ENCODE measurements around the gene IRF1. TPM values are rescaled to one million over a fixed set of nuclear protein-coding genes. Genes with fewer than 3 reads are reported as not detected.
A peak's percentile ranks its signal among the peaks of the same experiment; 100 is the strongest.

Gene IRF1
- total RNA-seq, 2 donors from 2014 or later = 10.1 to 15.8 TPM

- TF ChIP-seq, protein P1, sequence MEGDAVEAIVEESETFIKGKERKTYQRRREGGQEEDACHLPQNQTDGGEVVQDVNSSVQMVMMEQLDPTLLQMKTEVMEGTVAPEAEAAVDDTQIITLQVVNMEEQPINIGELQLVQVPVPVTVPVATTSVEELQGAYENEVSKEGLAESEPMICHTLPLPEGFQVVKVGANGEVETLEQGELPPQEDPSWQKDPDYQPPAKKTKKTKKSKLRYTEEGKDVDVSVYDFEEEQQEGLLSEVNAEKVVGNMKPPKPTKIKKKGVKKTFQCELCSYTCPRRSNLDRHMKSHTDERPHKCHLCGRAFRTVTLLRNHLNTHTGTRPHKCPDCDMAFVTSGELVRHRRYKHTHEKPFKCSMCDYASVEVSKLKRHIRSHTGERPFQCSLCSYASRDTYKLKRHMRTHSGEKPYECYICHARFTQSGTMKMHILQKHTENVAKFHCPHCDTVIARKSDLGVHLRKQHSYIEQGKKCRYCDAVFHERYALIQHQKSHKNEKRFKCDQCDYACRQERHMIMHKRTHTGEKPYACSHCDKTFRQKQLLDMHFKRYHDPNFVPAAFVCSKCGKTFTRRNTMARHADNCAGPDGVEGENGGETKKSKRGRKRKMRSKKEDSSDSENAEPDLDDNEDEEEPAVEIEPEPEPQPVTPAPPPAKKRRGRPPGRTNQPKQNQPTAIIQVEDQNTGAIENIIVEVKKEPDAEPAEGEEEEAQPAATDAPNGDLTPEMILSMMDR (IDR thresholded peaks at IDR 0.05) = peak in 1 of 2 donors; percentile 26
- no peaks in the 10 kb centered on the region for H3K9me3 ChIP-seq
- peaks cover 30% of the 10 kb centered on the region for H3K36me3 ChIP-seq
- peak; percentile 63 for DNase-seq (ENCODE audit: low spot score)
- peak overlapping the region; percentile 64 to 86 for H3K4me3 ChIP-seq
- no peaks in the 10 kb centered on the region for H3K27me3 ChIP-seq
- H3K4me1 ChIP-seq = peaks cover 0 to 73% of the 10 kb centered on the region in 2 donors
- peak overlapping the region; percentile 93 to 95 for H3K27ac ChIP-seq
Measured at GRCh38 chr5:132489871-132490483, 596 bp downstream of the IRF1 start.

GRCh38 chr5:132489051-132489770 lies 1.4 kb downstream of the IRF1 start:
- DNase-seq (ENCODE audit: low spot score) = peak; percentile 56
- TF ChIP-seq, protein P1 (IDR thresholded peaks at IDR 0.05) = no peak
- Histone ChIP-seq H3K4me3 (peak overlapping the region; percentile 64 to 86), H3K36me3 (peaks cover 36% of the 10 kb centered on the region), H3K27ac (peak overlapping the region in 1 of 2 donors; percentile 95), H3K9me3 (no peaks in the 10 kb centered on the region), H3K4me1 (peaks cover 0 to 73% of the 10 kb centered on the region in 2 donors), H3K27me3 (no peaks in the 10 kb centered on the region)

GRCh38 chr5:132488590-132488989 lies 2.0 kb downstream of the IRF1 start:
- Histone ChIP-seq H3K27me3 (no peaks in the 10 kb centered on the region), H3K36me3 (peaks cover 42% of the 10 kb centered on the region), H3K27ac (peak overlapping the region in 1 of 2 donors; percentile 95), H3K9me3 (no peaks in the 10 kb centered on the region), H3K4me1 (peaks cover 0 to 73% of the 10 kb centered on the region in 2 donors), H3K4me3 (peak overlapping the region in 1 of 2 donors; percentile 86)
- TF ChIP-seq, protein P1 (IDR thresholded peaks at IDR 0.05) = no peak
- DNase-seq (ENCODE audit: low spot score) = no peak

GRCh38 chr5:132487841-132488555 lies 2.6 kb downstream of the IRF1 start:
- no peaks in the 10 kb centered on the region for H3K9me3 ChIP-seq
- TF ChIP-seq, protein P1 (IDR thresholded peaks at IDR 0.05) = no peak
- H3K27me3 ChIP-seq = no peaks in the 10 kb centered on the region
- H3K27ac ChIP-seq = peak overlapping the region in 1 of 2 donors; percentile 8
- H3K4me3 ChIP-seq = peak overlapping the region in 1 of 2 donors; percentile 2
- H3K4me1 ChIP-seq = peaks cover 0 to 73% of the 10 kb centered on the region in 2 donors
- DNase-seq (ENCODE audit: low spot score) = peak; percentile 55
- H3K36me3 ChIP-seq = peaks cover 48% of the 10 kb centered on the region

- TF ChIP-seq, protein P1 (IDR thresholded peaks at IDR 0.05) = no peak
- Histone ChIP-seq H3K36me3 (peaks cover 54% of the 10 kb centered on the region), H3K4me3 (no peak overlapping the region)
Measured at GRCh38 chr5:132487095-132487428, 3.5 kb downstream of the IRF1 start.

More at GRCh38 chr5:132487095-132487428, 3.5 kb downstream of the IRF1 start:
- peak; percentile 46 for DNase-seq (ENCODE audit: low spot score)
- peaks cover 0 to 68% of the 10 kb centered on the region in 2 donors for H3K4me1 ChIP-seq
- no peak overlapping the region for H3K27ac ChIP-seq
- no peaks in the 10 kb centered on the region for H3K9me3 ChIP-seq
- no peaks in the 10 kb centered on the region for H3K27me3 ChIP-seq

Data from right atrium auricular region (tissue), 2 donors.